GM18511 (cell line): ENCODE data around the gene PPP1R13B.
"Not testable (repeated sequence)": the region's sequence is repeated elsewhere in the genome, so short reads cannot be mapped to it uniquely, and the experiment has no call there.

Experiments
- ATAC-seq: cut with Tn5 transposase; IDR thresholded peaks from one replicate; pipeline ENCODE4 v1.9.1; 2021; ENCODE audit warnings: mild to moderate bottlenecking, moderate library complexity; ENCODE audit not compliant: unreplicated experiment

PPP1R13B gene

DNA sequence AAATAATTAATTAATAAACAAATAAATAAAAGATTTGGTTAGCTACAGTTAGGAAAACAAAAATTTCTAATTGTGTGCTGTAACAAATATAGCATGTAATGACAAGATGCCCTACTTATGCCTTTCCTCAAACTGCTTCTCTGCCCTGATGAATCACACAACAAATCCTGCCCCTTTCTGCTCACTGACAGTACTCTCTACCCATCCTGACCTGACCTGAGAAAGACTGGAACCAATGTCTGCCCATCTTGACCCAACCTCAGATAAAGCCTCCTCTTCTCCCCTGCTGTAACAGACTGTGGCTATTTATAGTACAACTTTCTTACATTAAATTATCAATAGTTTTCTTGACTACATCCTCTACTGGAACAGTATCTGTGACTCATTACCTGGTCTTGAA, 43.7 kb downstream of the PPP1R13B start:
- no peak for ATAC-seq

DNA sequence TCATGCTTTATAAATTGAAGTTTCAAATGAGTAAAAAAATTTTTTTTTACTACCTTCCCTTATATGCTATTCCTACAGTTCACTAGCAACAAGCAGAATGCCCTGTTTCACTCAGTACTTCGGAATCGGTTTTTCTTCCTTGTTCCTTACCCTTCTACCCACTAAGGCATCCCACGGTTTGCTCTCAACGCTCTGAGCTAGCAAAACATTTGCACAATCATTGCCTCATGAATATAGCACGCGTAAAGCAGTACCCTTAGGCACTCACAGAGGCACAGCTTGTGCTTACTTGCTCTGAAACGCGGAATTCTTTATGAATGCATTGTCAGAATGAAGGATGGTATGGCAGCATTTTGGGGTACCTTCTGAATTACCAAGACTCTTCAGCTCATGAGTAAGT, 45.0 kb downstream of the PPP1R13B start:
- no peak for ATAC-seq

DNA sequence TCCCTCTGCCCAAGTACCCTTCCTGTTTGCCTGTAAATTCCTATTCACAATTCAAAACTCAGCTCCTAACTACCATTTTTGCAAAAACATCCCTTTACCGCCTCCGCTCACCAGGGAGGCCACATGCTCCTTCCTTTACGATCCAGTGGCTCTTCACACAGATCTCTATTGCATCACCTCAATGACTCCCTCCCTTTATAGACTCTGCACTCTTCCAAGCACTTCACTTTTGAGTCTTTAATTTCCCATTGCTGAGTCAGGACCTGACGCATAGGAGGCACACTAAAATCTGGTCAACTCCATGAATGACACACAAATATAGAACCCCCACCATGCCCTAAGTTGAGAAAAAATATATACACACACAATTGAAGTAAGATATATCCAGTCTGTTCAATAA, 45.9 kb downstream of the PPP1R13B start:
- ATAC-seq: no peak

DNA sequence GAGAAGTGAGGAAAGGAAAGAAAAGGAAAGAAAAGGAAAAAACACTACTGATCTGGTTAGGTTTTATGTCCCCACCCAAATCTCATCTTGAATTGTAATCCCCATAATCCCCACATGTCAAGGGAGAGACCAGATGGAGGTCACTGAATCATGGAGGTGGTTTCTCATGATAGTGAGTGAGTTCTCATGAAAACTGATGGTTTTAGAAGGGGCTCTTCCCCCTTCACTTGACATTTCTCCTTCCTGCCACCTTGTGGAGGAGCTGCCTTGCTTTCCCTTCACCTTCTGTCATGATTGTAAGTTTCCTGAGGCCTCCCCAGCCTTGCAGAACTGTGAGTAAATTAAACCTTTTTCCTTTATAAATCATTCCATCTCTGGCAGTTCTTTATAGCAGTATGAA, 54.2 kb downstream of the PPP1R13B start:
- not testable (repeated sequence) for ATAC-seq

DNA sequence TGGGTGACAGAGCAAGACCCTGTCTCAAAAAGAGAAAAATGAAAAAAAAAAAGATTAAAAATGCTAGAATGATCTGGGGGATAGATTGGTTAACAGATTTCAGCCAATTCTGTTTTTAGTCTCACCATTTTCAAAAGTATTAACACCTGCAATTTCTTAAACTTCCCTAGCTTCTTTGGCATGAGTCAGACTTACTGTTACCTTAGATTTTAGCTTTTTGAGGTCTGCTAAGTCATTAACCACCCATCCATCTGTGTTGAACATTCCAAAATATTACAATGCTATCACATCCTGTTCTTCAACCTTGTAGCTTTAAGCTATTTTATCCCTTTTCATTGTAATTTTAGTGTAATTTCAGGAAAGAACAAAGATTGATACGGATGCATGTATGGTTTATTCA, 59.3 kb downstream of the PPP1R13B start:
- no peak for ATAC-seq

DNA sequence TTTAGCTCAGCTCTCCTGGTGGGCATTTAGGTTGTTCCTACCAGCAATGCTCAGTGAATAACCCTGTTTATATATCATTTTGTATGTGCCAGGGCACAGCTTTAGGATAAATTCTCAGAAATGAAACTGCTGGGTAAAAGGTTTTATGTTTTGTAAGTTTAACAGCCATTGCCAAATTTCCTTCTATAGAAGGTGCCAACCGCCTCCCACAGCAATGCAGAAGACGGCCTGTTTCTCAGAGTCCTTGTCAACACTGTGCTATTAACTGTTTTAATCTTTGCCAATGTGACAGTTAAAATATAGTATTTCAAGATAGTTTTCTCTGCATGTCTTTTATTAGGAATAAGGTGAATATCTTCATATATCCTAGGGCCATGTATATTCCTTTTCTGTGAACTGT, 65.0 kb downstream of the PPP1R13B start:
- no peak for ATAC-seq

DNA sequence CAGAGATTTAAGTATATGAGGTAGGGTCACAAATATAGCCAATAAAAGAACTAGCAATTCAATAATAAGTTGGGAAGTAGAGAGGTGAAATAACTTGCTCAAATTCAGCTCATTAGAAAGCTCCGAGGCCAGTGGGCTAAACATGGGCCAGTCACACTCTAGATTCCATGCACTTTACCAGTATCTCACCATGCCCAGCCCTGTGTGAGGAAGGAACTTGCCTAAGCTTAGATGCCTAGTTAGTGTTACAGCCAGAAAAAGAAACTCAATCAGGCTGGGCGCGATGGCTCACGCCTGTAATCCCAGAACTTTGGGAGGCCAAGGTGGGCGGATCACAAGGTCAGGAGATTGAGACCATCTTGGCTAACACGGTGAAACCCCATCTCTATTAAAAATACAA, 71.1 kb downstream of the PPP1R13B start:
- ATAC-seq: not testable (repeated sequence)

DNA sequence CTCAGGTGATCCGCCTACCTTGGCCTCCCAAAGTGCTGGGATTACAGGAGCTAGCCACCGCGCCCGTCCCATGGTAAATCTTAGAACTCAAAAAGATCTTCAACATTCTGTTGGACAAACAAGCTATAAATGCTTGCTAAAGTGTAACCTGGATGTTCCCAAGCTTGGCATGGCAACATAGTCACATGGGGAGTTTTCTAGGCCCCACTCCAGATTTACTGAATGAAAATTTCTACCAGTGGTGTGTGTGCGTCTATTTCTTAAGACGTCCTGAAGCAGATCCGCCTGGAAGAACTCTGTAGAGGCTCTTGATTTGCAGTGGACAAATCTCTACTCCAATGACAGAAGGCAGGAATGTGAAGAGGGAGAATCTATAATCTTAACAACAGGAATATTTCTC, 71.9 kb downstream of the PPP1R13B start:
- no peak for ATAC-seq

DNA sequence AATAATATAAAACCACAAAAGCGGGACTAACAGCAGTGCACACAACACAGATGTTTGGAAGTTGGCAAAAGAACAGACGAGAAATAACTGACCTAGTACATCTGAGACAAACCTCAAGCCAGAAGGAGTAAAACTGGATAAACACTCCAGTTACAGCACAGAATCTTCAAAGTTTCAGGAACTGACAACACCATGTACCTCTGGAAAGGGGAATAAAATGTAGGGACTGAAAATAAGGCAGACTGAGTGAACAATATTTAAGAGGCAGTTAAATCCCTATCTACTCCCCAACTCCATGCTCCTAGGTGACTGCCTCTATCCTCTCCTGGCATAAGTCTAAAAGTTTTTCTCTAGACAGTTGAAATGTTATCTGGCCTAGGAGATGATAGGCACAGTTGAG, 73.9 kb downstream of the PPP1R13B start:
- no peak for ATAC-seq

DNA sequence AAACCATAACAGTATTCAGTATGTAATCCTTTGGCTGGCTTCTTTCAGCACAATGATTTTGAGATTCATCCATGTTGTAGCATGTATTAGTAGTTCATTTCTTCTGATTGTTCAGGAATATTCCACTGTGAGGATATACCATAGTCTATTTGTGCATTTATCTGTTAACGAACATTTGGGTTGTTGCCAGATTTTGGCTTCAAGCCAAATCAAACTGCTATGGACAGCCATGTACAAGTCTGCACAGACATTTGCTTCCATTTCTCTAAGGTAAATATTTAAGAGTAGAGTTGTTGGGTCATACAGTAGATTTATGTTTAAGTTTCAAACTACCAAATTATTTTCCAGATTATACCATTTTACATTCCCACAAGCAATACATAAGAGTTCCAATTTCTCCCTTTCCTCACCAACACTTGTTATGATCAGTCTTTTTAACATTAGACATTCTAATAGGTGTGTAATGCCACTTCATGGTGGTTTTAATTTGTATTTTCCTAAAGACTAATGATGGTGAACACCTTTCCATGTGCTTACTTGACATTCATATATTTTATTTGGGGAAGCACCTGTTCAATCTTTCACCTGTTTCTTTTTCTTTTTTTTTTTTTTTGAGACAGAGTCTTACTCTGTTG, 75.2 kb downstream of the PPP1R13B start:
- ATAC-seq: no peak

DNA sequence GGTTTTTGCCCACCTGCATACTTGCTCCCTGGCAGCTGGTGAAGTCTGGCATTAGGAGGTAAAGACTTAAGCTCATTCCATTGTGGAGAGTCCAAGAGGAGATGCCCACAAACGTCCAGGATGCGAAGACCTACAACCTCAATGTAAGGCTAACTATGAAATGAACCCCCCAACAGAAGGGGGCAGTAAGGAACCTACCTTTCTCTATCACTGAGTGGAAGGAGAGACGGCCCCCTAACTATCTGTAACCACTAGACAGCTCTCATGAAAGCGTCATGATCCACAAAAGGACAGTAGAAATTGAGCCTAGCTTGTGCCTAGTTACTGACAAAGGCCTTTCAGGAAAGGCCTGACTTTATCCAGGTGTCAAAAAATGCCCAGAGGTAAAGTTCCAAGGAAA, 76.5 kb downstream of the PPP1R13B start:
- ATAC-seq: no peak

DNA sequence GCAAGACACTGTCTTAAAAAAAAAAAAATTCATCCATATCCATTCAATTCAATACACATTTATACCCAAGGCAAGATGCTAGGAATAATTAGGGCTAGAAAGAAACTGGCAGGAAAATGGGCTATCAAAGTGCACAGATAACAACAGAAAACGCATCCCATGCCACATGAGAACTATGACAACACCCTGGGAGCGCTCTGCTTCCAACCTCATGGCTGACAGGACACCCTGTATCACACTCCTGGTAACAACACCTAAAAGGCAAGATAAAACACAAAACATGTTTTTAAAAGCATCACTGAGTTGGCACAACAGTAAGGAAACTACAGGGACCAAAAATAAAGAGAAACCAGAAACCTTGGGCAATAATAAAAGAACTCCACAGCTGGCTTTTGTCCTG, 76.9 kb downstream of the PPP1R13B start:
- ATAC-seq: no peak

DNA sequence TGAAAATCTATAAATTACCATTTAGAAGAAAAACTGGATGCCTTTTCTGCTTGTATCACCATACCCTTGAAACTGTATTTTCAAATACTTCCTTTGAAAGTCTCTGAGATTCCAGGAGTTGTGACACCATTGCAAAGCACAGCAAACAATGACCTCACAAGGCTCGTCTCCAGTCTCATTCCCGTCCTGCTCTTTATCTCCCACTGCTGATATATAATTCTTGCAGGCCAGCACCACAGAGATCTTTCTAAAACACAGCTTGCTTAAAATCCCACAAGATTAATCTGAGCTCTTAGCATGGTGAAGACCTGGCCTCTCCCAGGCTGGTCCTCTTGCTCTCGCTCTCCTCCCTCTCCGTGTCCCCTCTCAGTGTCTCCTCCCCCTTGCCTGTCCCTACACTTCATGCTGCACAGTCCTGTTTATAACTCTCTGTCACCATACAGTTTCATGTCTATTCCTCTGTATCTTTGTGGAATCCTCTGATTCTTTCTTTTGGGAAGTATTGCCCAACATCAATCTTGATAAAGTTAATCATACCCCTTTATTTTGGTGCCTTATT, 80.0 kb downstream of the PPP1R13B start:
- no peak for ATAC-seq

DNA sequence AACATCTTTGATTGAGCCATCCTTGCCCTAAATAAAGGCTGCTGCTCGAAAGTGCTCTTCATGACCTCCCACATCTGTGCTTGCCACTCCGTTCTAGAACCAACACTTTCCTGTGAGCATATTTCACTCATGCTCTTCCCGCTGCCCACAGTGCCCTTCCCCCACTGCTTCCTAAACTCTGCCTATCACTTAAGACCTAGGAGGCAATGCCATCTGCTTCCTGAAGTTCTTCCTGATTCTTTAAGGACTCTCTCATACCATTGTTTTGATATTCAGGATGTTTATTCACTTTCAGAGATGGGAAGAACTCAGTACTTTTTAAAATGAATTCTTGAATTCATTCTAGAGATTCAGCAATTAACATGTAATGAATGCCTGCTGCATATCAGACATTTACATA, 81.8 kb downstream of the PPP1R13B start:
- no peak for ATAC-seq

DNA sequence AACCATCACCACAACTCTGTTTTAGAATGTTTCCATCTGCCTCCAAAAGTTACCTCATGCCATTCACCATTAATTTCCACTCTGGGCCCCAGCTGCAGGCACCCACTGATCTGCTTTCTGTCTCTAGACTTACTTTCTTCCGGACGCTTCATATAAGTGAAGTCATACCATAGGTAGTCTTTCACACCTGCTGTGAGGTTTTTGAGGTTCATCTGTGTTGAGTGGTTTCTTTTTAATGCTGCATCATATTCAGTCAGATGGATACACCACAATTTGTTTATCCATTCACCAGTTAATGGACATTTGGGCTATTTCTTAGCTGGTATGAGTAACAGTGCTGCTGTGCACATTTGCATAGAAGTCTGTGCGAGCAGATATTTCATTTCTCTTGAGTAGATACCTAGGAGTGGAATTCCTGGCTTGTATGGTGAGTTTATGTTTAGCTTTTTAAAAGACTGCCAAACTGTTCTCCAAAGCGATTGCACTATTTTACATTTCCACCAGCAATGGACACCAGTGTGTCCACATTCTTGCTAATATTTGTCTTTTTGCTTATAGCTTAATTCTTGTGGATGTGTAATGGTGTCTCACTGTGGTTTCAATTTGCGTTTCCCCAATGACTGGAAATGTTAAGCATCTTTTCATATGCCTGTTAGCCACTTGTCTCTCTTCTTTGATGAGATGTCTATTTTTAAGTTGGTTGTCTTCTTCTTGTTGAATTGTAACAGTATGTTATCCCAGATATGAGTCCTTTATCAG, 83.5 kb downstream of the PPP1R13B start:
- no peak for ATAC-seq

DNA sequence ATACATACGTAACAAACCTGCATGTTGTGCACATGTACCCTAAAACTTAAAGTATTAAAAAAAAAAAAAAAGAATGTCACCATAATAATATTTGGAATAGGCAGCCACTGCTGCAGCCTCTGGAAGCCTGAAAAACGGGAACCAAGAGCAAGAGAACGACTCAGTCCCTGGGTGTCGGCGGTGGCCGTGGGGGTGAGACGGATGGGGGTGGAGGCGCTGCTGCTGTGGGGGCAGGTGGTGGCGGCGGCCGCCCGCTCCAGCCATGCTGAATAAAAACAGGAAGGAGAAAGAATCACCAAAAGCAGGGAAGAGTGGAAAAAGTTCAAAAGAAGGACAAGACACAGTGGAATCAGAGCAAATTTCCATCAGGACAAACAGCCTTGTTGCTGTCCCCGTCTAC, 84.8 kb downstream of the PPP1R13B start:
- ATAC-seq: no peak

DNA sequence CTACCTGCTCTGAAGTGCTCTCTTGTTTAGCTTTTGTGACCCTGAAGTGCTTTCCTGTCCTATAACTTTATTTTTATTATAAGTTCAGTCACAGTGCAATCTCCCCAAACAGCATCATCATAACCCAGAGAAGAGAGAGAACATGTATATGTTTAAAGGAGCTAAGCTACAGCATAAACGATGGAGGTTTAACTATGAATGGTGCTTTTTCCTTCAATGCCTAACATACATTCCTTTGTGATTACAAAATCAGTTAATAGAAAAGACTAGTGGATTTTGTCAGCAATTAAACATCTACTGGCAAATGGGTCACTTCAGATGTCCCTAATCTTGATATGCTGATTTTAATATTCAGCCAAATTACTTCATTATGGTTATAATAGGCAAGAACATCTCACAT, 85.3 kb downstream of the PPP1R13B start:
- ATAC-seq: no peak

DNA sequence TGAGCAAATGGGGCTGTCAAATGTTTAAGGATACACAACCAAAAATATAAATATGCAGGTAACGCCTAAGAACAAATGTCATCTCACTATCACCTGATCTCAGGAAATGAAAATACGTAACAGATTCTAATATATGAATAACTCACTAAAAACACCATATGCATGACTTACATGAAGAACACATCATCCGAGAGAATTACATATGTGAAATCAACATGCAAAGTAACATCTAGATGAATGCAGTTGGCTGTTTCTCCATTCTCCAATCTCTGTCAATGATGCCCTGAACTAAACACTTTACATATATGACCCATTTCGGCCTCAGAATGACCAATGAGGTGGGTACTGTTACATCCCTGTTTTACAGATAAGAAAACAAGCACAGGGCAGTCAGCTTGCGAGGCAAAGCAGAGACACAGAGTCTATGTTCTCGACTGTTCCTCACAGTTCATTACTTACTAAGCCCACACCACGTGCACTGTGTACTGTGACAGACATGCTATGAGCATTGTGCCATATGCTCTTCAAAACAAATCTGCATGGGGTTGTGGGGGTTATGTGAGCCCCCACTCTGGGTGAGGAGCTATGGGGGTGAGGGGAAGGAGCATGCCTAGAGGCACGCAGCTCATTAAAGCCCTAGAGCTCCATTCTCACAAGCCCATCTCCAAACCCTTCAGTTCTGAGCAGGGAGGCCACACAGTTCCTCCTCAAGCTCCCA, 89.2 kb downstream of the PPP1R13B start:
- ATAC-seq: no peak

DNA sequence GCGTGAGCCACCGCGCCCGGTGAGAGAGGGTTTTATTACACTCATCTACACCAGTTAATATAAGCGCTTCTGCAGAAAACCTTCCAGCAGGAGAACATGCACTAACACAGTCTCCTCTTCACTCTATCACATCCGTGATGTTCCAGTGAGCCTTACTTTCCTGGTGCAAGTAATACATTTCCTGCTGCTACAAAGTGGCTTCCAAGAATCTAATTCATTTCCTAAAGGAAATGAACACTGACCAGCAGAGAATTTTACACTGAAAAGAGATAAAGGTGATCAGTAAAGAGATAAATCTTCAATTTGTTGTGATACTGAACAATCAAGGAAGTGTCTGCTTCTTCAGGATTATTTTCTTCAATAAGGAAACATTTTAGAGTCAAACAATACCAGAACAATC, 92.3 kb downstream of the PPP1R13B start:
- ATAC-seq: no peak

DNA sequence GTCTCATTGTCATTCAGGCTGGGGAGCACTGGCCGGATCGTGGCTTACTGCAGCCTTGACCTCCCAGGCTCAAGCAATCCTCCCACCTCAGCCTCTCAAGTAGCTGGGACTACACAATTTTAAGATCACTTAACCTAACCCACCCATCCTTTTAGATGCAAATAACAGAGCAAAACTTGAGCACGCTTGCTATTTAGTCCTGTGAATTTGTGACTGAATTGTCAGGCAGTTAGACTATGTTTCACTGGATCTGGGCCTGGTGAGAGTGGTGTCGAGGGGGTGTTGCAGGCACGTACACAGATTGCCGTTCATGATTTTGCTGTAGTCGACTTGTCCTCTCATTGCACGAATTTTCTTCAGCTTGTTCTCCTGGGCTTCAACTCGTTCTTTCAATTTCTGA, 93.6 kb downstream of the PPP1R13B start:
- no peak for ATAC-seq

DNA sequence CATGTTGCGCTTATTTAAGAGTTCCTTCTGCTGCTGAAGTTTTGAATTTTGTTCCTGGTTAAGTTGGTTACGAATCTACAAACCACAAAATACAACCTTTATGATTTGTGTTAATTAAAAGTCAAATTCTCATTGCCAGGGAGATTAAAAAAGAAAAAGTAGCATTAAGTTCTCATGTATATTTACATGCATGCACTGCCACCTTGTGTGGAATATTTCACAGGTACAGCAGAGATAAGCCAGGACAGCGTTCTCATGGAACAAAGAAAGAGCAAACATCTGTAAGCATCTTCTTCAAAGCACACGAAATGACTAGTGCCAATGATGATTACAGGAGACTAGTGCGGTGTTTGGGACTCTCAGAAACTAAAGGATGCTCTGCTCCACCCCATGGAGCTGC, 97.5 kb downstream of the PPP1R13B start:
- no peak for ATAC-seq

DNA sequence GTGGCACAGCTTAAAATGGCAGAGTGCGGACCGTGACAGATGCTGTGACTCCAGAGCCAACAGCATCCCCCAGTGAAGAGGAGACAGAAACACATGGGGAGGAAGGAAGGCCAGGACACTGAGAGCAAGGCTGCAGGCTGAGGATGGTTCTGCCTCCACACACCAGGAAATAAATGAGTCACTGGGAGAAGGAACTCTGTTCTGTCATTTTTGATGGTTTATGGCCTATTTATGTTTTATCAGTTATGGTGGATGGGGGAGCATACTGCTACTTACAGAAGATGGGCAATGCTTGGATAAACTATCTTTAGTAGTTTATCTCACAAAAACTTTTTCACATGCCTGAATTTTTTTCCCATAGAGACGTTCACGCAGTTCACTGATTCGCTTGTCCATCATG, 97.9 kb downstream of the PPP1R13B start:
- no peak for ATAC-seq
